Ovary (tissue), 3 donors: ENCODE measurements around the gene TP53BP2.

ENCODE experiments used
- EP300 ChIP-seq: sonication (generic); formaldehyde crosslinking; IDR thresholded peaks from one replicate; pipeline ENCODE4 v1.6.1; 2017; ENCODE audit warnings: antibody characterized with exemption
- TF ChIP-seq, protein P1 (sequence below), 3 donors: fragments of 450-650 bp in 2 of 3; fragments of 200-600 bp in 1 of 3; IDR thresholded peaks; one replicate each; pipeline versions ENCODE4 v1.5.1 to v1.8.0; 2016 to 2022; ENCODE audit warnings: antibody characterized with exemption in 3 of 3, mild to moderate bottlenecking in 1 of 3
- donor health status: DM: no; HTN: no; CAD: no.

DNA sequence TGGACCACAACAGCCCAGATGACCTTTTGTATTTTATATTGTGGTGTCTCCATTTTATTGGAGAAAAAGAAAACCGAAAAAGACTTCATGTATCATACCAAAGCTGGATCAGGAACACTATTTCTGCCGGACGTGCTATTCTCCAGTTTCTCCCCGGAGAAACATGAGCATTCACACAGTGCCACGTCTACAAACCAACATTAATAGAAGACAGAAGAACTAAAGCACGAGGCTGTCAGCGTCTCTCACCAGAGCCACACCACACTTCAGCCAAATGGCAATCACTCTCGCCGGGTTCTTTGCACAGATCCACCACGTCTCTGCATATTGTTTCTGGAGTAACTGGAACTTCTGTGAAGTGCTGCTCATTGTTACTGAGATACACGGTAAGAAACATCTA lies 24.8 kb downstream of the TP53BP2 start:
- TF ChIP-seq, protein P1, sequence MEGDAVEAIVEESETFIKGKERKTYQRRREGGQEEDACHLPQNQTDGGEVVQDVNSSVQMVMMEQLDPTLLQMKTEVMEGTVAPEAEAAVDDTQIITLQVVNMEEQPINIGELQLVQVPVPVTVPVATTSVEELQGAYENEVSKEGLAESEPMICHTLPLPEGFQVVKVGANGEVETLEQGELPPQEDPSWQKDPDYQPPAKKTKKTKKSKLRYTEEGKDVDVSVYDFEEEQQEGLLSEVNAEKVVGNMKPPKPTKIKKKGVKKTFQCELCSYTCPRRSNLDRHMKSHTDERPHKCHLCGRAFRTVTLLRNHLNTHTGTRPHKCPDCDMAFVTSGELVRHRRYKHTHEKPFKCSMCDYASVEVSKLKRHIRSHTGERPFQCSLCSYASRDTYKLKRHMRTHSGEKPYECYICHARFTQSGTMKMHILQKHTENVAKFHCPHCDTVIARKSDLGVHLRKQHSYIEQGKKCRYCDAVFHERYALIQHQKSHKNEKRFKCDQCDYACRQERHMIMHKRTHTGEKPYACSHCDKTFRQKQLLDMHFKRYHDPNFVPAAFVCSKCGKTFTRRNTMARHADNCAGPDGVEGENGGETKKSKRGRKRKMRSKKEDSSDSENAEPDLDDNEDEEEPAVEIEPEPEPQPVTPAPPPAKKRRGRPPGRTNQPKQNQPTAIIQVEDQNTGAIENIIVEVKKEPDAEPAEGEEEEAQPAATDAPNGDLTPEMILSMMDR (IDR thresholded peaks at IDR 0.05) = no peak
- no peak for TF ChIP-seq EP300
